ENCODE data around the gene PCNX4. TPM values are rescaled to one million over a fixed set of nuclear protein-coding genes. Genes with fewer than 3 reads are reported as not detected.

Gene PCNX4
- total and polyA plus RNA-seq, 2 experiments from 2014 or later = 22.9 to 77.5 TPM

- TF ChIP-seq REST (IDR thresholded peaks at IDR 0.05; ENCODE audit: unreplicated experiment) = no peak
- no peak for TF ChIP-seq EZH2phosphoT487 (IDR thresholded peaks at IDR 0.05; ENCODE audit: unreplicated experiment)
- no peak for TF ChIP-seq ETS1 (IDR thresholded peaks at IDR 0.05)
- TF ChIP-seq CREB1 (CRISPR knock-in tag; IDR thresholded peaks at IDR 0.05; ENCODE audit: low read depth) = no peak
Measured at GRCh38 chr14:60090864-60091519, 731 bp upstream of the PCNX4 start (continued).

- H3K27ac Mint-ChIP-seq = peak overlapping the region; percentile 80
- TF ChIP-seq POLR2AphosphoS5 (IDR thresholded peaks at IDR 0.05; ENCODE audit: low read depth) (no peak), CTCF (conservative IDR thresholded peaks at IDR 0.05; ENCODE audit: low read depth in 2 of 2) (no peak), EZH2 (IDR thresholded peaks at IDR 0.05; ENCODE audit: low read depth, unreplicated experiment) (no peak), JUNB (IDR thresholded peaks at IDR 0.05; ENCODE audit: unreplicated experiment) (no peak), ZNF114 (CRISPR knock-in tag; IDR thresholded peaks at IDR 0.05) (no peak), STAT1 (IDR thresholded peaks at IDR 0.05; ENCODE audit: unreplicated experiment) (no peak), ZNF462 (CRISPR knock-in tag; IDR thresholded peaks at IDR 0.05) (no peak)
Measured at GRCh38 chr14:60092526-60092920, 800 bp downstream of the PCNX4 start.

More at GRCh38 chr14:60092526-60092920, 800 bp downstream of the PCNX4 start:
- Histone ChIP-seq H3K4me1 (ENCODE audit: insufficient read depth) (peaks cover 26% of the 10 kb centered on the region), H3F3A (replicated peaks; ENCODE audit: low read depth) (0 out of 2 replicates have a peak, but pooled peaks cover 6% of the 10 kb centered on the region), H3K4me3 (peak overlapping the region; percentile 73), H3K36me3 (ENCODE audit: insufficient read depth) (no peaks in the 10 kb centered on the region), H3K4me2 (peak overlapping the region; percentile 81), H3K79me2 (replicated peaks; ENCODE audit: insufficient read depth) (peaks cover 50% of the 10 kb centered on the region), H3K9me2 (ENCODE audit: insufficient read depth) (no peaks in the 10 kb centered on the region), H3K27ac (ENCODE audit: low read depth) (peak overlapping the region; percentile 94), H4K20me1 (replicated peaks; ENCODE audit: insufficient read depth) (0 out of 2 replicates have a peak, but pooled peaks cover 5% of the 10 kb centered on the region), H2AFZ (peak overlapping the region; percentile 83; the same call in 1 of the 2 replicates), H3K27me3 (ENCODE audit: insufficient read depth) (no peaks in the 10 kb centered on the region)
- ATAC-seq (no peak), DNase-seq (ENCODE audit: low spot score) (peak; percentile 11)
- peak overlapping the region; percentile 92 for H3K4me3 Mint-ChIP-seq
- peaks cover 8% of the 10 kb centered on the region; the same call in 2 of the 3 replicates for H3K36me3 Mint-ChIP-seq (ENCODE audit: low read depth)
- H3K4me1 Mint-ChIP-seq = peaks cover 31% of the 10 kb centered on the region
- peaks cover 2% of the 10 kb centered on the region for H3K27me3 Mint-ChIP-seq (ENCODE audit: insufficient read depth, low read depth, poor library complexity)
- no peaks in the 10 kb centered on the region for H3K9me3 Mint-ChIP-seq
